Left lobe of liver (tissue), 2 donors: Measurements from ENCODE around the gene CPNE9. TPM values are rescaled to one million over a fixed set of nuclear protein-coding genes. Genes with fewer than 3 reads are reported as not detected.

Experiments used
- ATAC-seq: fragments of 200-7000 bp; cut with Tn5 transposase; one replicate; pipeline ENCODE4 v1.9.1; 2020; ENCODE audit warnings: mild to moderate bottlenecking, moderate library complexity
- DNase-seq: peaks from one replicate; pipeline ENCODE4 v3.0.0-alpha.2; 2020; ENCODE audit warnings: low spot score
- total RNA-seq: library from RNA; stranded (reverse); gene quantifications from one replicate; pipeline ENCODE4 v1.2.1, GENCODE V29; 2021
- donor health status: DM: no; HTN: no; CAD: no; lungs with moderate emphysema.
- donor health status: DM: no; HTN: yes; CAD: no.

The CPNE9 gene
- total RNA-seq, 1 donor from 2014 or later = not detected

- DNase-seq (no peak), ATAC-seq (no peak)
These were observed 9.5 kb downstream of the CPNE9 start for GRCh38 chr3:9713142-9713541.

- DNase-seq (no peak), ATAC-seq (no peak)
These were observed 11.5 kb downstream of the CPNE9 start for GRCh38 chr3:9715136-9715535.

- DNase-seq (peak; percentile 53), ATAC-seq (peak; percentile 98)
These were observed 12.3 kb downstream of the CPNE9 start for GRCh38 chr3:9715764-9716437.

DNA sequence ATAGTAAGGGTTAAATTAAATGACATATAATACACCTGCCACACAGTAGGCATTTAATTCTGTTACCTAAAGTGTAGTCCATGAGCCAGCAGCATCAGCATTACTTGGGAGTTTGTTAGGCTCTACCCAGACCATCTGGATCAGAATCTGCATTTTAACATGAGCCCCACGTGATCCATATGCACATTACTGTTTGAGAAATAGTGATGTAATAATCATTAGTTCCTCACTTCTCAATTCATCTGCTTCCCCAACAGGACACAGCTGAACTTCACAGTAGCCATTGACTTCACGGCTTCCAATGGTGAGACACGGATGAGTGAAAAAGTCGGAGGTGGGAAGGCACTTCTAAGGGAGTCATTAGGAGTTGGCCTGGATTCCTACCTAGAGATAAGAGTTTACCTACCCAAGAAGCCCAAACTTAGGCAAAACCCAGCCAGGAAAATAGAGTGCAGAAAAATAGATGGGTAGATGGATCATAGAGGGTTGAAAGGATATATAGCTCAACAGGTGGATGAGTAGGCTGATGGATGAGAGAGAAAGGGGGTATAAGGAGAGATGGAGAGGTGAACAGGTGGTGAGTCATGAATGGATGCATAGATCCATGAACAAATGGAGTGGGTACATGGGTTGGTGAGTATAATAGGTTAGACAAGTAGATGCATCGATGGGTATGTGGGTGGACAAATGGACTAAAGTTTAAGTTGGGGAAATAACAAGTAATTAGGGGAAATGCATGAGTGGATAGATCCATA is 13.3 kb downstream of the CPNE9 start:
- ATAC-seq (no peak), DNase-seq (no peak)

DNA sequence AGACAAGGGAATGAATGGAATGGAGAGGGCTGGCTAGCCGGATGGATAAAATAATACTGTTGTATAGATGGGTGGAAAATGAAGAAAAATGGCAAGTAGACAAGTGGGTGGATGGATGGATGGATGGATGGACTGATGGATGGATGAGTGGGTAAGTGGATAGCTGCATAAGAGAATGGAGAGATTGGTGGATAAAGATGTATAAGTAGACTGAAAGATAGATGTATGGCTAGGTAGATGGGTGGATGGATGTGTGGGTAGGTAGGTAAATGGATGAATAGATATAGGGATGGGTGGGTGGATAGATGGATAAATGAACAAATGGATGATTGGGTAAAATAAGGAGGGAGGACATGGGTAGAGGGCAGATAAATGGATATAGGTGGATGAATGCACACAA is 13.9 kb downstream of the CPNE9 start:
- no peak for ATAC-seq
- DNase-seq = no peak

DNA sequence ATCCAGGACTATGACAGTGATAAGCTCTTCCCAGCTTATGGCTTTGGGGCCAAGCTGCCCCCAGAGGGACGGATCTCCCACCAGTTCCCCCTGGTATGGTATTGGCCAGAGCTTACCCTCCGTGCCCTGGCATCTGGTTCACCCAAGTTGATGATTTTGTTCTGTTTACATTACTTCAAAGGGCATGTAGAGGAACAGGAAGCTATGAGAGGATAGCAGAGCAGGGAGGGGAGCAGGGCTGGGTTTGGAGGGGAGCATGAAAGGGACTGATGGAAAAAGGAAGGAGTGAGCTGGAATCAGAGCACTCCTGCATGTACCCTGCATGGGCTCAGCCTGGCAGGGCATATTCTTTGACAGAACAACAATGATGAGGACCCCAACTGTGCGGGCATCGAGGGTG is 14.5 kb downstream of the CPNE9 start:
- ATAC-seq = no peak
- DNase-seq = no peak

GRCh38 chr3:9721015-9721699 is 17.5 kb downstream of the CPNE9 start:
- DNase-seq (no peak), ATAC-seq (no peak)

- DNase-seq = no peak
These were observed 18.0 kb downstream of the CPNE9 start for GRCh38 chr3:9721700-9722060.

GRCh38 chr3:9725775-9726515 is 22.3 kb downstream of the CPNE9 start:
- DNase-seq = no peak
- ATAC-seq = no peak

More at GRCh38 chr3:9721700-9722060, 18.0 kb downstream of the CPNE9 start:
- ATAC-seq = no peak

DNA sequence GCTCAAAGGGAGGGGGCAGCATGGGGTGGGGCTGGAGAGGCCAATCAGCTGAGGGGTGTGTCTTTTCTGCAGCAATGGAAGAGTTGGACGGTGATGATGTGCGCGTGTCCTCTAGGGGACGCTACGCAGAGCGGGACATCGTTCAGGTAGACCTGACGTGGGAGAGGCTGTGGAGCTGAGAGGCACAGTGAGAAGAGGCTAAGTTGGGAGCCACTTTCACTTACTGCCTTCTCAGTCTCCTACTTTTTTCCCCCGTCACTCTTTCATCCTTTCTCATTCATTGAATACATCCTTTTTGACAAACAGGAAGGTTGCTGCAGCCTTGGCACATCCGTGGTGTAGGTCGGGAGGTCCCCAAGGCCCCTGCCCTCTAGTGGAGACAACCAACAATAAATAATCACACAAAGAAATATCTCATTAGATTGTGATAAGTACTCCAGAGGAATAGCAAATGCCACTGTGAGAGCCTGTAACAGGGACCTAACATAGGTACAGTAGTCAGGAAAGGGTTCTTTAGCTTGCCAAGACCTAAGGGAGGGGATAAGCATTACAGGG is 23.5 kb downstream of the CPNE9 start:
- DNase-seq = no peak
- no peak for ATAC-seq

GRCh38 chr3:9727743-9728142 is 24.1 kb downstream of the CPNE9 start:
- ATAC-seq (no peak), DNase-seq (no peak)

GRCh38 chr3:9729419-9729818 is 25.8 kb downstream of the CPNE9 start:
- no peak for ATAC-seq

GRCh38 chr3:9730657-9731205 is 27.1 kb downstream of the CPNE9 start:
- DNase-seq = no peak

More at GRCh38 chr3:9729419-9729818, 25.8 kb downstream of the CPNE9 start:
- no peak for DNase-seq

DNA sequence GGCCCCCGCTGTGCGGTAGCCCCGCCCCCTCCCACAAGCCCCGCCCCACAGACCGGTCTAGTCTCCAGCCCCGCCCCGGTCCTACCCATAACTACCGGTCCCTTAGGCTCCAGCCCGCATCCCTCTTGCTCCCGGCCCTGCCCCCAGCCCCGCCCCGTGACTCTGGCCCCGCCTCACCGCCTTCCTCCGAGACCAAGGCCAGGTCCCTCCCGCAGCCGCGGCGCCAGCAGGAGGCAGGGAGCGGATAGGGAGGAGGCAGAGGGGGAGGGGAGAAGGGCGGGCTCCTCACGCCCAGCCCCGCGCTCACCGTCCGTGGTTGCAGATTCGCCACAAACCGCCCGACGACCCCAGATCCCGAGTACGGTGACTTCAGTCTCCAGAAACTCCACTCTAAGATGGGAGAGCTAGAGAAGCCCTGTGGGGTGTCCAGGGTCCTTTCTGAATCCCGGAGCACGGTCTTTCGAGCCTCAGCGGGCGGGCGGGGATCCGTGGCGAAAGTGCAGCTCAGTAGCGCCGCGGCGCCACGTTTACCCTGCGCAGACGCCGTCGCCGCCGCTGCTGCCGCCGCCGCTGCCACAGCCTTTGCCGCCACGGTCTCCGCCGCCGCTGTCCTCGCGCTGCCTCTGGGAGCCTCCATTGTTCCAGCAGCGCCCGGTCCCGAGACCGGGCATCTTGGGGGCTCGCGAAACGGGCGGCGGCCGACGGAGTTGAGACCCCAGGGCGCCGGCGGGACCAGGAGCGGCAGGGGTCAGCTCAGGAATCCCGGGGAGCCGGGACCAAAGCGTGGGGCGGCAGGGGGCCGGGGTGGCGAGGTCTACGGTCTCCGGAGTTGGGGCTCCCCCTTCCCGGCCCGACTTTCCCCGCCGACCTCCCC is 27.8 kb downstream of the CPNE9 start, which contains the start of gene BRPF1:
BRPF1 (plus strand) TSS at position 530 of the 874 bp plus-strand sequence. CDS start 2,406 bp downstream, outside the sequence.
- ATAC-seq = peak; percentile 95
- DNase-seq = peak; percentile 100

More at GRCh38 chr3:9730657-9731205, 27.1 kb downstream of the CPNE9 start:
- peak; percentile 69 for ATAC-seq

GRCh38 chr3:9732080-9732739 is 28.6 kb downstream of the CPNE9 start:
- no peak for DNase-seq
- ATAC-seq = peak; percentile 2

- ATAC-seq = no peak
- peak; percentile 52 for DNase-seq
These were observed 29.1 kb downstream of the CPNE9 start for GRCh38 chr3:9732740-9733115.

DNA sequence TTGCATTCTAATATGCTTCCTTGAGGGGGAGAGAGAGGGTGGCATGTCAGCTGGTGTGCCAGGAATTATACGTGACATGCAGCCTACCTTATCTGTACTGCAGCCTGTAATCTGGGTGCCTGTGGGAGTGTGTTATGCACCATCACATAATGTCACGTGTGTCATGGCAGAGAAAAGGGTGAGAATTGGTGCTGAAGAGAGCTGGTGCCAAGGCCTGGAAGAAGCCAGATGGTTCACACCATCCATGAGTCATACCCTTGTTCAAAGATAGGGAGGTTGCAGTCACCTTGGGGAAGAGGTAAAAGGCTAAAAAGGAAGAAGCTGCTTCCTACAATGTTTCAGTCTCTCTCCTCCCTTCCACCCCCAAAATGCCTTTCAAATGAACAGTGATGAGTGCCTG is 33.2 kb downstream of the CPNE9 start:
- ATAC-seq (no peak), DNase-seq (no peak)

GRCh38 chr3:9739181-9739580 is 35.5 kb downstream of the CPNE9 start:
- no peak for DNase-seq
- no peak for ATAC-seq

DNA sequence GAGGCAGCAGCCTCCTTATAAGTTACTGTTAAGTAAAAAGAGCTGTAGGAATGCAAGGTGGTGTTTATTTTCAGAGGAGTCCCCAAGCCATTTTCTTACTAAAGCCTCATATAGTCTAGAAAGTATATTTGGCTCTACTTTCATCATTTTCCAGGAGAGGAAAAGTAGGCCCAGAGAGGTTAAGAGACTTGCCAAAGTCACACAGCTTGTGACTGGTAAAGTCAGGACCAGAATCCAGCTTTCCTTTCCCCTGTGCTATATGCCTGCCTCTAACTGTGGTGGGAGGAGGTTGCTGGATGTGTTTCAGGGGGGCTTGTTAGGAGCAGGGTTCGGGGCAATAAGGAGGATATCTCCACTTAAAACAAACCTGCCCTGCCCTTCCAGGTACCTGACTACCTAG is 38.9 kb downstream of the CPNE9 start:
- ATAC-seq = no peak
- no peak for DNase-seq
